CD14-positive monocyte (primary cell): ENCODE measurements around the gene JOSD2. TPM values are rescaled to one million over a fixed set of nuclear protein-coding genes. Genes with fewer than 3 reads are reported as not detected.

Experiments used
- DNase-seq, 3 donors: peaks; one replicate each; pipeline ENCODE4 v3.0.0-alpha.2; 2011 to 2022
- H2AFZ ChIP-seq: 2 replicates; pipeline ENCODE4 v1.6.0; 2012; ENCODE audit warnings: mild to moderate bottlenecking, low read depth, low read length, inconsistent platforms; ENCODE audit not compliant: insufficient read depth, poor library complexity, severe bottlenecking
- H3K27ac ChIP-seq, 2 donors: 1 replicate in 1 of 2; 2 replicates in 1 of 2; pipeline ENCODE4 v1.5.1; 2012 to 2013; ENCODE audit warnings: low read length in 2 of 2, control low read depth in 1 of 2, inconsistent platforms in 1 of 2, low read depth in 1 of 2, mild to moderate bottlenecking in 1 of 2
- H3K27me3 ChIP-seq, 2 donors: one replicate each; pipeline versions ENCODE4 v1.6.0 to v1.6.1; 2011 to 2013; ENCODE audit warnings: low read length in 2 of 2; ENCODE audit not compliant: control insufficient read depth in 2 of 2, insufficient read depth in 2 of 2
- H3K36me3 ChIP-seq, 2 donors: replicated peaks in 1 of 2; 1 replicate in 1 of 2; 2 replicates in 1 of 2; pipeline versions ENCODE4 v1.5.1 to v1.6.1; 2012 to 2013; ENCODE audit warnings: low read length in 2 of 2, control low read depth in 1 of 2, inconsistent platforms in 1 of 2, mild to moderate bottlenecking in 1 of 2; ENCODE audit not compliant: insufficient read depth in 2 of 2, control insufficient read depth in 1 of 2
- H3K4me1 ChIP-seq, 2 donors: 1 replicate in 1 of 2; 2 replicates in 1 of 2; pipeline versions ENCODE4 v1.5.1 to v1.6.1; 2012 to 2013; ENCODE audit warnings: low read length in 2 of 2, control low read depth in 1 of 2, inconsistent platforms in 1 of 2, mild to moderate bottlenecking in 1 of 2, moderate library complexity in 1 of 2; ENCODE audit not compliant: insufficient read depth in 2 of 2, control insufficient read depth in 1 of 2
- H3K4me2 ChIP-seq: replicated peaks from 2 replicates; pipeline ENCODE3; 2012; ENCODE audit warnings: low read length, moderate library complexity, mild to moderate bottlenecking; ENCODE audit not compliant: poor library complexity, severe bottlenecking; ENCODE audit errors: extremely low read depth
- H3K4me3 ChIP-seq, 3 experiments: fragments of 200-600 bp in 1 of 3; sonication (generic) in 1 of 3; replicated peaks in 1 of 3; 1 replicate in 2 of 3; 2 replicates in 1 of 3; pipeline ENCODE4 v1.5.1; 2011 to 2013; ENCODE audit warnings: low read length in 3 of 3, mild to moderate bottlenecking in 3 of 3, control low read depth in 2 of 3, low read depth in 2 of 3, inconsistent platforms in 1 of 3, moderate library complexity in 1 of 3
- H3K79me2 ChIP-seq: 2 replicates; pipeline ENCODE4 v1.6.0; 2012; ENCODE audit warnings: mild to moderate bottlenecking, control low read depth, inconsistent platforms, low read length, moderate library complexity; ENCODE audit not compliant: insufficient read depth
- H3K9ac ChIP-seq: 2 replicates; pipeline ENCODE4 v1.6.0; 2017; ENCODE audit warnings: low read length, mild to moderate bottlenecking; ENCODE audit not compliant: insufficient read depth, poor library complexity, severe bottlenecking
- H3K9me3 ChIP-seq, 2 donors: replicated peaks in 1 of 2; 1 replicate in 1 of 2; 2 replicates in 1 of 2; pipeline versions ENCODE4 v1.5.1 to v1.6.1; 2012 to 2013; ENCODE audit warnings: low read length in 2 of 2, control low read depth in 1 of 2; ENCODE audit not compliant: control insufficient read depth in 1 of 2, insufficient read depth in 1 of 2
- H4K20me1 ChIP-seq: 2 replicates; pipeline ENCODE4 v1.6.0; 2012; ENCODE audit warnings: mild to moderate bottlenecking, low read length, control low read depth, moderate library complexity; ENCODE audit not compliant: insufficient read depth
- H3K27ac Mint-ChIP-seq, 7 donors: one replicate each; pipeline ENCODE4 v1.8.0; 2020; ENCODE audit warnings: mild to moderate bottlenecking in 7 of 7, mixed read lengths in 7 of 7, moderate library complexity in 6 of 7, inconsistent platforms in 2 of 7
- H3K27me3 Mint-ChIP-seq, 3 donors: one replicate each; pipeline ENCODE4 v1.8.0; 2021 to 2022; ENCODE audit warnings: low read depth in 3 of 3, mild to moderate bottlenecking in 3 of 3, mixed read lengths in 3 of 3, moderate library complexity in 3 of 3, inconsistent platforms in 1 of 3
- H3K36me3 Mint-ChIP-seq, 2 donors: one replicate each; pipeline ENCODE4 v1.8.0; 2020; ENCODE audit warnings: mixed read lengths in 2 of 2, inconsistent platforms in 1 of 2, mild to moderate bottlenecking in 1 of 2
- H3K4me1 Mint-ChIP-seq: one replicate; pipeline ENCODE4 v1.8.0; 2020; ENCODE audit warnings: mild to moderate bottlenecking, mixed read lengths
- H3K4me3 Mint-ChIP-seq, 2 donors: one replicate each; pipeline ENCODE4 v1.8.0; 2020; ENCODE audit warnings: mild to moderate bottlenecking in 2 of 2, mixed read lengths in 2 of 2, moderate library complexity in 1 of 2
- H3K9me3 Mint-ChIP-seq, 7 donors: one replicate each; pipeline ENCODE4 v1.8.0; 2020 to 2022; ENCODE audit warnings: mixed read lengths in 7 of 7, mild to moderate bottlenecking in 6 of 7, moderate library complexity in 6 of 7, inconsistent platforms in 2 of 7
- WGBS: methylation state at CpG from one replicate; pipeline ENCODE4 v1.1.5; 2013; ENCODE audit warnings: missing lambda C conversion rate; ENCODE audit not compliant: insufficient coverage; 5-methylcytosine and 5-hydroxymethylcytosine counted together
- intact Hi-C, 2 donors: fragments of 100-400 bp; cut with micrococcal nuclease; formaldehyde crosslinking; loops; one replicate each; pipeline versions ENCODE4 v1.15.0 to v1.15.1; 2023
- polyA plus RNA-seq, 3 donors: library from polyadenylated mRNA; depleted of rRNA in 1 of 3; unstranded in 2 of 3; stranded (reverse) in 1 of 3; fragments of 300-500 nt in 2 of 3; fragments of >200 nt in 1 of 3; fragmentation: Illumina TruSeq in 2 of 3; gene quantifications; 1 replicate in 2 of 3; 2 replicates in 1 of 3; pipeline ENCODE4 v1.2.3, GENCODE V29; 2012 to 2021
- TF ChIP-seq, protein P1 (sequence below): fragments of 200-600 bp; IDR thresholded peaks from one replicate; pipeline ENCODE4 v1.8.0; 2022; ENCODE audit warnings: antibody characterized with exemption, mild to moderate bottlenecking

The JOSD2 gene
- polyA plus RNA-seq, 3 donors, result 33.0 to 43.0 (median 37.2) TPM

DNA sequence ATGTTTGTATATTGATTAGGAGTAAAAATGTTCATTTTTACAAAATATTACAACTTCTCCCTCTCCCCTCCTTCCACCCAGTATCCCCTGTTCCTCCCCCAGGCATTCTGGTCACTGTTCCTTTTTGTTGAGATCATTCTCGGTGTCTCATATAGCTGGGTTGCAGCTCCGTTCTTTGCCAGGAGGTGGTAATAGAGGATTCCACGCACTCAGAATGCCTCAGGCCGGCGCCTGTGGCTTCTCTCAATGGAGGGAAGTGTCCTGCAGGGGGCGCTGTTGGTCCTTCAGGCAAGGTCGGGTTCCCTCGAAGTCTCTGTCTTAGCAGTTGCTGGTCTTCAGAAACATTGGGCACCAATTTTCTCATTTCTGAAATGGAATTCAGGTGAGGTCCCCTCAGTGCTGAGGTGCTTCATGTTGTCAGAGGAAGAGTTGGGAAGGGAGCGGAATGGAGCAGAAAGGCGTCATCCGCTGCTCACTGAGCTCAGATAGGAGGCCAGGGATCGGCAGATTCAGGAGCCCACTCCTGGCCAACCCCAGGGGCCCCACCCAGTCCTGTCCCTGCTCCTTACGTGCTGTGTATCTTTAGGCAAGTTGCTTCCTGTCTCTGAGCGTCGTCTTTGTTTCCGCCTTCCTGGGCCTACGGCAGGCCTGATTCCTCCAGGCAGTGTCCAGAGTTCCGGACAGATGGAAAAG lies 24.0 kb downstream of the JOSD2 start:
- Histone ChIP-seq H3K9ac (no peak overlapping the region), H3K4me2 (peak overlapping the region; percentile 71), H3K36me3 (peaks cover 12 to 15% of the 10 kb centered on the region in 2 donors), H2AFZ (no peak overlapping the region), H3K79me2 (no peaks in the 10 kb centered on the region), H3K4me1 (peaks cover 53 to 63% of the 10 kb centered on the region in 2 donors), H4K20me1 (peaks cover 8% of the 10 kb centered on the region), H3K9me3 (peaks cover 5 to 15% of the 10 kb centered on the region in 2 donors), H3K27me3 (no peaks in the 10 kb centered on the region), H3K27ac (peak overlapping the region; percentile 19 to 68), H3K4me3 (peak overlapping the region in 1 of 3 experiments; percentile 69)
- H3K36me3 Mint-ChIP-seq, result peaks cover 11 to 25% of the 10 kb centered on the region in 2 donors
- no peak overlapping the region for H3K4me3 Mint-ChIP-seq
- TF ChIP-seq, protein P1, sequence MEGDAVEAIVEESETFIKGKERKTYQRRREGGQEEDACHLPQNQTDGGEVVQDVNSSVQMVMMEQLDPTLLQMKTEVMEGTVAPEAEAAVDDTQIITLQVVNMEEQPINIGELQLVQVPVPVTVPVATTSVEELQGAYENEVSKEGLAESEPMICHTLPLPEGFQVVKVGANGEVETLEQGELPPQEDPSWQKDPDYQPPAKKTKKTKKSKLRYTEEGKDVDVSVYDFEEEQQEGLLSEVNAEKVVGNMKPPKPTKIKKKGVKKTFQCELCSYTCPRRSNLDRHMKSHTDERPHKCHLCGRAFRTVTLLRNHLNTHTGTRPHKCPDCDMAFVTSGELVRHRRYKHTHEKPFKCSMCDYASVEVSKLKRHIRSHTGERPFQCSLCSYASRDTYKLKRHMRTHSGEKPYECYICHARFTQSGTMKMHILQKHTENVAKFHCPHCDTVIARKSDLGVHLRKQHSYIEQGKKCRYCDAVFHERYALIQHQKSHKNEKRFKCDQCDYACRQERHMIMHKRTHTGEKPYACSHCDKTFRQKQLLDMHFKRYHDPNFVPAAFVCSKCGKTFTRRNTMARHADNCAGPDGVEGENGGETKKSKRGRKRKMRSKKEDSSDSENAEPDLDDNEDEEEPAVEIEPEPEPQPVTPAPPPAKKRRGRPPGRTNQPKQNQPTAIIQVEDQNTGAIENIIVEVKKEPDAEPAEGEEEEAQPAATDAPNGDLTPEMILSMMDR, result peak; percentile 65
- peaks cover 62% of the 10 kb centered on the region for H3K4me1 Mint-ChIP-seq
- intact Hi-C loops, result loop anchor here in 1 of 2 donors (2.0 kb wide), 1 partner anchor 70 kb away; no protein-coding TSS in a partner anchor
- peaks cover 7 to 30% (median 18%) of the 10 kb centered on the region in 7 donors for H3K9me3 Mint-ChIP-seq
- WGBS, result 86% methylated on average over 14 of the region's 18 CpGs
- H3K27ac Mint-ChIP-seq, result peak overlapping the region; percentile 14 to 94 (median 50)
- peak; percentile 29 to 41 (median 41) for DNase-seq
- H3K27me3 Mint-ChIP-seq, result peaks cover 1 to 7% (median 7%) of the 10 kb centered on the region in 3 donors

DNA sequence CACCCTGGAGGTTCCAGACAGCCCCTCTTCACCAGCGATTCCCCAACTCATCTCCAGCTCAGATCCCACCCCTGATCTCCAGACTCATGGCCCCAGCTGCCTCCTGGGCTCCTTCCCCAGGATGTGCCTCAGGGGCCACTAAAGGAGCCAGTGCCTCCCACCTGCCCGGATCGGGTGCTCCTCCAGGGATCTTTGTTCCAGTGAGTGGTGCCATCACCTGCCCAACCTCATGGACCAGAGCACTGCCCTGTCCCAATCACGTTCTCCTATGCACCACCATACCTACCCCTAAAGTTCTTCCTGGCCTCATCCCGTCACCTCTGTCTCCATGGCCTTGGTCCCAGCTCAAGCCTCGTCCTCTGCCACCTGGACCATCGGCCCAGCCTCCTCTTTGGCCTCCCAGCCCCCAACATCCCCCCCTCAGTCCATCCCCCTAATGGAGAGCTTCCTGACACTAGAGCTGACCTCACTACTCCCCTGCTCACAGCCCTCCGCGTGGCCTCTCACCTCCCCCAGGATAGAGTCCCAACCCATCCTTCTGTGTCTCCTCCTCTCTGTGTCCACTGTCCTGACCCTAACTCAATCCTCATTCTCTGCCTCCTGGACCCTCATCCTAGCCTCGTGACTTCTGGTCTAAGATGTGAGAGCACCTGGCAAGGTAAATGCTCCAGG lies 25.6 kb downstream of the JOSD2 start:
- 92% methylated on average over 9 of the region's 10 CpGs for WGBS
- Histone ChIP-seq H3K9me3 (peaks cover 5 to 11% of the 10 kb centered on the region in 2 donors), H3K79me2 (no peaks in the 10 kb centered on the region), H2AFZ (no peak overlapping the region), H3K9ac (no peak overlapping the region), H4K20me1 (peaks cover 10% of the 10 kb centered on the region), H3K4me1 (peaks cover 38 to 47% of the 10 kb centered on the region in 2 donors), H3K36me3 (peaks cover 27 to 30% of the 10 kb centered on the region in 2 donors), H3K27me3 (no peaks in the 10 kb centered on the region), H3K4me2 (no peak overlapping the region), H3K27ac (no peak overlapping the region), H3K4me3 (no peak overlapping the region)
- Mint-ChIP-seq H3K36me3 (peaks cover 20 to 34% of the 10 kb centered on the region in 2 donors), H3K4me1 (peaks cover 48% of the 10 kb centered on the region), H3K9me3 (peaks cover 5 to 24% (median 15%) of the 10 kb centered on the region in 7 donors), H3K27me3 (peaks cover 0 to 5% (median 1%) of the 10 kb centered on the region in 3 donors), H3K4me3 (no peak overlapping the region), H3K27ac (peak overlapping the region in 3 of 7 donors; percentile 12 to 27 (median 26))
- TF ChIP-seq, protein P1, result no peak
- intact Hi-C loops, result no loop called here
- DNase-seq, result no peak
